HepG2 (cell line): Measurements from ENCODE around the gene TIAM1.

Experiments used
- EEA1 ChIP-seq: sonication (generic); formaldehyde crosslinking; IDR thresholded peaks from 2 replicates; pipeline ENCODE4 v1.5.1; 2020; ENCODE audit warnings: mild to moderate bottlenecking, missing genetic modification reagents, borderline replicate concordance
- EP300 ChIP-seq, 3 experiments: sonication (generic) in 1 of 3; formaldehyde crosslinking in 1 of 3; IDR thresholded peaks; 2 replicates each; pipeline versions ENCODE4 v1.5.1 to v1.6.1; 2011 to 2020; ENCODE audit warnings: low read depth in 2 of 3, low read length in 2 of 3, borderline replicate concordance in 1 of 3, improper control_type of control experiment in 1 of 3, mild to moderate bottlenecking in 1 of 3, missing genetic modification reagents in 1 of 3, moderate library complexity in 1 of 3
- GATAD2A ChIP-seq: IDR thresholded peaks from 2 replicates; pipeline ENCODE4 v1.6.1; 2016
- JUND ChIP-seq: sonication (generic); formaldehyde crosslinking; IDR thresholded peaks from 2 replicates; pipeline ENCODE4 v1.8.0; 2022; ENCODE audit warnings: mild to moderate bottlenecking, missing genetic modification reagents
- PBX3 ChIP-seq: sonication (generic); formaldehyde crosslinking; IDR thresholded peaks from 2 replicates; pipeline ENCODE4 v1.8.1; 2023; ENCODE audit warnings: missing genetic modification reagents, inconsistent platforms, borderline replicate concordance
- TSC22D2 ChIP-seq: sonication (generic); formaldehyde crosslinking; IDR thresholded peaks from 2 replicates; pipeline ENCODE4 v1.5.1; 2020; ENCODE audit warnings: missing genetic modification reagents, mild to moderate bottlenecking, borderline replicate concordance
- ZNF274 ChIP-seq: sonication (generic); formaldehyde crosslinking; IDR thresholded peaks from 2 replicates; pipeline ENCODE4 v1.5.1; 2020; ENCODE audit warnings: mild to moderate bottlenecking, missing genetic modification reagents
- ZNF337 ChIP-seq: sonication (generic); formaldehyde crosslinking; IDR thresholded peaks from 2 replicates; pipeline ENCODE4 v1.5.1; 2020; ENCODE audit warnings: missing genetic modification reagents, low read depth, mild to moderate bottlenecking, borderline replicate concordance
- ZNF646 ChIP-seq: sonication (generic); formaldehyde crosslinking; IDR thresholded peaks from 2 replicates; pipeline ENCODE4 v1.9.0; 2021; ENCODE audit warnings: mild to moderate bottlenecking, missing genetic modification reagents
- ZNF776 ChIP-seq: sonication (generic); formaldehyde crosslinking; IDR thresholded peaks from 2 replicates; pipeline ENCODE4 v1.4.0; 2020; ENCODE audit warnings: mild to moderate bottlenecking, missing genetic modification reagents
- TF ChIP-seq, protein P1 (sequence below): sonication (generic); formaldehyde crosslinking; IDR thresholded peaks from 2 replicates; pipeline ENCODE4 v1.5.0; 2020; ENCODE audit warnings: missing genetic modification reagents
- TF ChIP-seq, protein P2 (sequence below): sonication (generic); formaldehyde crosslinking; IDR thresholded peaks from 2 replicates; pipeline ENCODE4 v1.4.0; 2020; ENCODE audit warnings: missing genetic modification reagents
- TF ChIP-seq, protein P3 (sequence below): sonication (generic); formaldehyde crosslinking; IDR thresholded peaks from 2 replicates; pipeline ENCODE4 v1.5.0; 2020; ENCODE audit warnings: mild to moderate bottlenecking, missing genetic modification reagents, moderate library complexity

DNA sequence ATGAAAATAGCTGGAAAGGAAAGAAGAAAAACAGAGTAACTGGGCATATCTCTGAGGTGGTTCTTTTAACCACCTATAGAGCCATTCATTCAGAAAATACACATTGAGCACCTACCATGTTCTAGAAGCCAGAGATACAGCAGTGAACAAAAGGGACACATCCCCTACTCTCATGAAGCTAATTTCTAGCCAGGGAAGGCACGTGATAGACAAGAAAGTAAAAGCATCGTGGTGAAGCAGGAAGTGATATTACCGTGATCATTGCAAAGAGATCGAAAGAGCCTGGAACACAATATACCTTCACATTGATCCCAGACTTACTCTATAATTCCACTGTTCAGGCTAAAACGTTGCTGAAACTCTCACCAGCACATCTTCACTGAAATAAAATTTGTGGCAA is 76.0 kb downstream of the TIAM1 start:
- TF ChIP-seq ZNF776 (CRISPR knock-in tag) (no peak), TSC22D2 (no peak), EEA1 (no peak), ZNF646 (CRISPR knock-in tag) (no peak), JUND (no peak), PBX3 (CRISPR knock-in tag) (no peak), EP300 (IDR thresholded peaks at IDR 0.05; ENCODE audit: low read depth in 2 of 2, low read length in 2 of 2) (no peak), EP300 (CRISPR knock-in tag; IDR thresholded peaks at IDR 0.05; ENCODE audit: borderline replicate concordance) (no peak), ZNF274 (CRISPR knock-in tag) (no peak), ZNF337 (CRISPR knock-in tag) (no peak), GATAD2A (CRISPR knock-in tag) (no peak)
- TF ChIP-seq, protein P1, sequence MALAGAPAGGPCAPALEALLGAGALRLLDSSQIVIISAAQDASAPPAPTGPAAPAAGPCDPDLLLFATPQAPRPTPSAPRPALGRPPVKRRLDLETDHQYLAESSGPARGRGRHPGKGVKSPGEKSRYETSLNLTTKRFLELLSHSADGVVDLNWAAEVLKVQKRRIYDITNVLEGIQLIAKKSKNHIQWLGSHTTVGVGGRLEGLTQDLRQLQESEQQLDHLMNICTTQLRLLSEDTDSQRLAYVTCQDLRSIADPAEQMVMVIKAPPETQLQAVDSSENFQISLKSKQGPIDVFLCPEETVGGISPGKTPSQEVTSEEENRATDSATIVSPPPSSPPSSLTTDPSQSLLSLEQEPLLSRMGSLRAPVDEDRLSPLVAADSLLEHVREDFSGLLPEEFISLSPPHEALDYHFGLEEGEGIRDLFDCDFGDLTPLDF (CRISPR knock-in tag) = no peak
- TF ChIP-seq, protein P2, sequence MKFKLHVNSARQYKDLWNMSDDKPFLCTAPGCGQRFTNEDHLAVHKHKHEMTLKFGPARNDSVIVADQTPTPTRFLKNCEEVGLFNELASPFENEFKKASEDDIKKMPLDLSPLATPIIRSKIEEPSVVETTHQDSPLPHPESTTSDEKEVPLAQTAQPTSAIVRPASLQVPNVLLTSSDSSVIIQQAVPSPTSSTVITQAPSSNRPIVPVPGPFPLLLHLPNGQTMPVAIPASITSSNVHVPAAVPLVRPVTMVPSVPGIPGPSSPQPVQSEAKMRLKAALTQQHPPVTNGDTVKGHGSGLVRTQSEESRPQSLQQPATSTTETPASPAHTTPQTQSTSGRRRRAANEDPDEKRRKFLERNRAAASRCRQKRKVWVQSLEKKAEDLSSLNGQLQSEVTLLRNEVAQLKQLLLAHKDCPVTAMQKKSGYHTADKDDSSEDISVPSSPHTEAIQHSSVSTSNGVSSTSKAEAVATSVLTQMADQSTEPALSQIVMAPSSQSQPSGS = no peak
- TF ChIP-seq, protein P3, sequence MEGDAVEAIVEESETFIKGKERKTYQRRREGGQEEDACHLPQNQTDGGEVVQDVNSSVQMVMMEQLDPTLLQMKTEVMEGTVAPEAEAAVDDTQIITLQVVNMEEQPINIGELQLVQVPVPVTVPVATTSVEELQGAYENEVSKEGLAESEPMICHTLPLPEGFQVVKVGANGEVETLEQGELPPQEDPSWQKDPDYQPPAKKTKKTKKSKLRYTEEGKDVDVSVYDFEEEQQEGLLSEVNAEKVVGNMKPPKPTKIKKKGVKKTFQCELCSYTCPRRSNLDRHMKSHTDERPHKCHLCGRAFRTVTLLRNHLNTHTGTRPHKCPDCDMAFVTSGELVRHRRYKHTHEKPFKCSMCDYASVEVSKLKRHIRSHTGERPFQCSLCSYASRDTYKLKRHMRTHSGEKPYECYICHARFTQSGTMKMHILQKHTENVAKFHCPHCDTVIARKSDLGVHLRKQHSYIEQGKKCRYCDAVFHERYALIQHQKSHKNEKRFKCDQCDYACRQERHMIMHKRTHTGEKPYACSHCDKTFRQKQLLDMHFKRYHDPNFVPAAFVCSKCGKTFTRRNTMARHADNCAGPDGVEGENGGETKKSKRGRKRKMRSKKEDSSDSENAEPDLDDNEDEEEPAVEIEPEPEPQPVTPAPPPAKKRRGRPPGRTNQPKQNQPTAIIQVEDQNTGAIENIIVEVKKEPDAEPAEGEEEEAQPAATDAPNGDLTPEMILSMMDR (CRISPR knock-in tag) = no peak
